HEK293 (cell line): Measurements from ENCODE around the gene NOP10.

Experiments used
- REPIN1 ChIP-seq: fragments of 450-650 bp; formaldehyde crosslinking; IDR thresholded peaks from 2 replicates; pipeline ENCODE4 v1.5.1; 2017; ENCODE audit warnings: missing biosample characterization, missing genetic modification characterization, low read depth
- SP3 ChIP-seq: fragments of 450-650 bp; formaldehyde crosslinking; IDR thresholded peaks from 2 replicates; pipeline ENCODE4 v1.5.1; 2016; ENCODE audit warnings: missing biosample characterization, missing genetic modification characterization
- WT1 ChIP-seq: fragments of 450-650 bp; formaldehyde crosslinking; IDR thresholded peaks from 2 replicates; pipeline ENCODE4 v1.5.1; 2016; ENCODE audit warnings: missing biosample characterization, missing genetic modification characterization
- ZBTB1 ChIP-seq: fragments of 450-650 bp; formaldehyde crosslinking; IDR thresholded peaks from 2 replicates; pipeline ENCODE4 v1.5.1; 2016; ENCODE audit warnings: missing biosample characterization, missing genetic modification characterization
- ZBTB11 ChIP-seq: fragments of 450-650 bp; formaldehyde crosslinking; conservative IDR thresholded peaks from 2 replicates; pipeline ENCODE4 v1.5.1; 2016; ENCODE audit warnings: low read depth, missing biosample characterization, missing genetic modification characterization
- ZFP69B ChIP-seq: fragments of 450-650 bp; formaldehyde crosslinking; IDR thresholded peaks from 2 replicates; pipeline ENCODE4 v1.5.1; 2016; ENCODE audit warnings: missing biosample characterization, missing genetic modification characterization
- ZNF132 ChIP-seq: fragments of 450-650 bp; formaldehyde crosslinking; IDR thresholded peaks from 2 replicates; pipeline ENCODE4 v1.5.1; 2017; ENCODE audit warnings: missing biosample characterization, missing genetic modification characterization, borderline replicate concordance
- ZNF18 ChIP-seq: fragments of 450-650 bp; formaldehyde crosslinking; IDR thresholded peaks from 2 replicates; pipeline ENCODE4 v1.5.1; 2016; ENCODE audit warnings: missing biosample characterization, missing genetic modification characterization
- ZNF184 ChIP-seq: fragments of 450-650 bp; IDR thresholded peaks from 2 replicates; pipeline ENCODE4 v1.5.1; 2018; ENCODE audit warnings: missing biosample characterization, mild to moderate bottlenecking, missing genetic modification characterization
- ZNF37A ChIP-seq: fragments of 450-650 bp; IDR thresholded peaks from 2 replicates; pipeline ENCODE4 v1.5.1; 2018; ENCODE audit warnings: missing biosample characterization, missing genetic modification characterization
- ZNF391 ChIP-seq: fragments of 450-650 bp; formaldehyde crosslinking; IDR thresholded peaks from 2 replicates; pipeline ENCODE4 v1.5.1; 2016; ENCODE audit warnings: low read depth, missing biosample characterization, missing genetic modification characterization, borderline replicate concordance
- ZNF398 ChIP-seq: fragments of 450-650 bp; formaldehyde crosslinking; IDR thresholded peaks from 2 replicates; pipeline ENCODE4 v1.5.1; 2017; ENCODE audit warnings: missing biosample characterization, missing genetic modification characterization
- ZNF416 ChIP-seq: fragments of 450-650 bp; formaldehyde crosslinking; IDR thresholded peaks from 2 replicates; pipeline ENCODE4 v1.5.1; 2016; ENCODE audit warnings: missing biosample characterization, missing genetic modification characterization
- ZNF449 ChIP-seq: fragments of 450-650 bp; formaldehyde crosslinking; IDR thresholded peaks from 2 replicates; pipeline ENCODE4 v1.5.1; 2017; ENCODE audit warnings: missing biosample characterization, mild to moderate bottlenecking, missing genetic modification characterization, moderate library complexity
- ZNF560 ChIP-seq: fragments of 450-650 bp; formaldehyde crosslinking; IDR thresholded peaks from 2 replicates; pipeline ENCODE4 v1.5.1; 2017; ENCODE audit warnings: missing biosample characterization, missing genetic modification characterization, borderline replicate concordance
- ZNF600 ChIP-seq: fragments of 450-650 bp; formaldehyde crosslinking; IDR thresholded peaks from 2 replicates; pipeline ENCODE4 v1.5.1; 2016; ENCODE audit warnings: missing biosample characterization, missing genetic modification characterization
- ZNF623 ChIP-seq: fragments of 450-650 bp; formaldehyde crosslinking; IDR thresholded peaks from 2 replicates; pipeline ENCODE4 v1.5.1; 2016; ENCODE audit warnings: missing biosample characterization, missing genetic modification characterization
- ZNF629 ChIP-seq: fragments of 450-650 bp; formaldehyde crosslinking; IDR thresholded peaks from 2 replicates; pipeline ENCODE4 v1.5.1; 2017; ENCODE audit warnings: missing biosample characterization, missing genetic modification characterization
- ZNF670 ChIP-seq: fragments of 450-650 bp; formaldehyde crosslinking; IDR thresholded peaks from 2 replicates; pipeline ENCODE4 v1.5.1; 2016; ENCODE audit warnings: missing biosample characterization, missing genetic modification characterization, low read depth
- ZNF76 ChIP-seq: fragments of 450-650 bp; formaldehyde crosslinking; IDR thresholded peaks from 2 replicates; pipeline ENCODE4; 2016; ENCODE audit warnings: low read depth, missing biosample characterization, missing genetic modification characterization, borderline replicate concordance
- ZNF792 ChIP-seq: fragments of 450-650 bp; formaldehyde crosslinking; IDR thresholded peaks from 2 replicates; pipeline ENCODE4 v1.5.1; 2016; ENCODE audit warnings: missing biosample characterization, missing genetic modification characterization
- ZSCAN4 ChIP-seq: fragments of 450-650 bp; formaldehyde crosslinking; IDR thresholded peaks from 2 replicates; pipeline ENCODE4 v1.5.1; 2017; ENCODE audit warnings: missing biosample characterization, missing genetic modification characterization
- TF ChIP-seq, protein P1 (sequence below): fragments of 450-650 bp; formaldehyde crosslinking; IDR thresholded peaks from 2 replicates; pipeline ENCODE4 v1.5.1; 2016; ENCODE audit warnings: missing biosample characterization, missing genetic modification characterization
- TF ChIP-seq, protein P2 (sequence below): fragments of 450-650 bp; formaldehyde crosslinking; IDR thresholded peaks from 2 replicates; pipeline ENCODE4 v1.5.0; 2017; ENCODE audit warnings: missing biosample characterization, missing genetic modification characterization, borderline replicate concordance

Gene NOP10

GRCh38 chr15:34342737-34343575 is at the start of gene NOP10, which contains the start of gene NUTM1 (continued):
- TF ChIP-seq WT1 (no peak; the same call in 1 of the 2 replicates), ZNF132 (tag by site-specific recombination) (no peak), ZNF792 (no peak), REPIN1 (no peak), ZNF600 (tag by site-specific recombination) (peak; percentile 97), ZSCAN4 (no peak), ZNF670 (tag by site-specific recombination) (no peak), ZNF18 (tag by site-specific recombination) (peak; percentile 27; the same call in 1 of the 2 replicates), ZNF560 (no peak), ZNF629 (peak; percentile 91), ZNF398 (tag by site-specific recombination) (no peak), ZNF184 (tag by site-specific recombination) (0 out of 2 replicates have a peak, but pooled peaks have one; percentile 42), ZBTB1 (tag by site-specific recombination) (no peak), ZNF623 (tag by site-specific recombination) (0 out of 2 replicates have a peak, but pooled peaks have one; percentile 6), ZNF449 (peak; percentile 62; the same call in 1 of the 2 replicates), ZFP69B (tag by site-specific recombination) (peak; percentile 63; the same call in 1 of the 2 replicates), ZNF391 (0 out of 2 replicates have a peak, but pooled peaks have one; percentile 14), SP3 (tag by site-specific recombination) (peak; percentile 48; the same call in 1 of the 2 replicates), ZNF416 (tag by site-specific recombination) (no peak), ZNF76 (tag by site-specific recombination) (peak; percentile 44; the same call in 1 of the 2 replicates), ZBTB11 (peak; percentile 94), ZNF37A (no peak)
- TF ChIP-seq, protein P1, sequence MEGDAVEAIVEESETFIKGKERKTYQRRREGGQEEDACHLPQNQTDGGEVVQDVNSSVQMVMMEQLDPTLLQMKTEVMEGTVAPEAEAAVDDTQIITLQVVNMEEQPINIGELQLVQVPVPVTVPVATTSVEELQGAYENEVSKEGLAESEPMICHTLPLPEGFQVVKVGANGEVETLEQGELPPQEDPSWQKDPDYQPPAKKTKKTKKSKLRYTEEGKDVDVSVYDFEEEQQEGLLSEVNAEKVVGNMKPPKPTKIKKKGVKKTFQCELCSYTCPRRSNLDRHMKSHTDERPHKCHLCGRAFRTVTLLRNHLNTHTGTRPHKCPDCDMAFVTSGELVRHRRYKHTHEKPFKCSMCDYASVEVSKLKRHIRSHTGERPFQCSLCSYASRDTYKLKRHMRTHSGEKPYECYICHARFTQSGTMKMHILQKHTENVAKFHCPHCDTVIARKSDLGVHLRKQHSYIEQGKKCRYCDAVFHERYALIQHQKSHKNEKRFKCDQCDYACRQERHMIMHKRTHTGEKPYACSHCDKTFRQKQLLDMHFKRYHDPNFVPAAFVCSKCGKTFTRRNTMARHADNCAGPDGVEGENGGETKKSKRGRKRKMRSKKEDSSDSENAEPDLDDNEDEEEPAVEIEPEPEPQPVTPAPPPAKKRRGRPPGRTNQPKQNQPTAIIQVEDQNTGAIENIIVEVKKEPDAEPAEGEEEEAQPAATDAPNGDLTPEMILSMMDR (tag by site-specific recombination) = peak; percentile 88
- TF ChIP-seq, protein P2, sequence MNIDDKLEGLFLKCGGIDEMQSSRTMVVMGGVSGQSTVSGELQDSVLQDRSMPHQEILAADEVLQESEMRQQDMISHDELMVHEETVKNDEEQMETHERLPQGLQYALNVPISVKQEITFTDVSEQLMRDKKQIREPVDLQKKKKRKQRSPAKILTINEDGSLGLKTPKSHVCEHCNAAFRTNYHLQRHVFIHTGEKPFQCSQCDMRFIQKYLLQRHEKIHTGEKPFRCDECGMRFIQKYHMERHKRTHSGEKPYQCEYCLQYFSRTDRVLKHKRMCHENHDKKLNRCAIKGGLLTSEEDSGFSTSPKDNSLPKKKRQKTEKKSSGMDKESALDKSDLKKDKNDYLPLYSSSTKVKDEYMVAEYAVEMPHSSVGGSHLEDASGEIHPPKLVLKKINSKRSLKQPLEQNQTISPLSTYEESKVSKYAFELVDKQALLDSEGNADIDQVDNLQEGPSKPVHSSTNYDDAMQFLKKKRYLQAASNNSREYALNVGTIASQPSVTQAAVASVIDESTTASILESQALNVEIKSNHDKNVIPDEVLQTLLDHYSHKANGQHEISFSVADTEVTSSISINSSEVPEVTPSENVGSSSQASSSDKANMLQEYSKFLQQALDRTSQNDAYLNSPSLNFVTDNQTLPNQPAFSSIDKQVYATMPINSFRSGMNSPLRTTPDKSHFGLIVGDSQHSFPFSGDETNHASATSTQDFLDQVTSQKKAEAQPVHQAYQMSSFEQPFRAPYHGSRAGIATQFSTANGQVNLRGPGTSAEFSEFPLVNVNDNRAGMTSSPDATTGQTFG (tag by site-specific recombination) = no peak
